Liver (tissue), 3 donors: ENCODE measurements around the gene PES1.

Experiments
- CTCF ChIP-seq: fragments of 150-350 bp; IDR thresholded peaks from 2 replicates; pipeline ENCODE4 v1.5.1; 2017; ENCODE audit warnings: improper control_type of control experiment, low read depth, low read length; ENCODE audit not compliant: missing input control
- EGR1 ChIP-seq, 2 donors: IDR thresholded peaks; 2 replicates each; pipeline ENCODE4 v1.6.1; 2016 to 2018; ENCODE audit warnings: antibody characterized with exemption in 2 of 2, low read depth in 2 of 2
- MAX ChIP-seq: IDR thresholded peaks from 2 replicates; pipeline ENCODE4 v1.6.1; 2016; ENCODE audit warnings: antibody characterized with exemption
- RAD21 ChIP-seq, 2 donors: IDR thresholded peaks; 2 replicates each; pipeline ENCODE4 v1.6.1; 2016; ENCODE audit warnings: antibody characterized with exemption in 2 of 2, mild to moderate bottlenecking in 2 of 2
- SP1 ChIP-seq: IDR thresholded peaks from 2 replicates; pipeline ENCODE4 v1.6.1; 2018; ENCODE audit warnings: antibody characterized with exemption, mild to moderate bottlenecking
- YY1 ChIP-seq: IDR thresholded peaks from 2 replicates; pipeline ENCODE4 v1.6.1; 2016; ENCODE audit warnings: antibody characterized with exemption, mild to moderate bottlenecking
- donor health status: healthy.
- donor health status: healthy.

DNA sequence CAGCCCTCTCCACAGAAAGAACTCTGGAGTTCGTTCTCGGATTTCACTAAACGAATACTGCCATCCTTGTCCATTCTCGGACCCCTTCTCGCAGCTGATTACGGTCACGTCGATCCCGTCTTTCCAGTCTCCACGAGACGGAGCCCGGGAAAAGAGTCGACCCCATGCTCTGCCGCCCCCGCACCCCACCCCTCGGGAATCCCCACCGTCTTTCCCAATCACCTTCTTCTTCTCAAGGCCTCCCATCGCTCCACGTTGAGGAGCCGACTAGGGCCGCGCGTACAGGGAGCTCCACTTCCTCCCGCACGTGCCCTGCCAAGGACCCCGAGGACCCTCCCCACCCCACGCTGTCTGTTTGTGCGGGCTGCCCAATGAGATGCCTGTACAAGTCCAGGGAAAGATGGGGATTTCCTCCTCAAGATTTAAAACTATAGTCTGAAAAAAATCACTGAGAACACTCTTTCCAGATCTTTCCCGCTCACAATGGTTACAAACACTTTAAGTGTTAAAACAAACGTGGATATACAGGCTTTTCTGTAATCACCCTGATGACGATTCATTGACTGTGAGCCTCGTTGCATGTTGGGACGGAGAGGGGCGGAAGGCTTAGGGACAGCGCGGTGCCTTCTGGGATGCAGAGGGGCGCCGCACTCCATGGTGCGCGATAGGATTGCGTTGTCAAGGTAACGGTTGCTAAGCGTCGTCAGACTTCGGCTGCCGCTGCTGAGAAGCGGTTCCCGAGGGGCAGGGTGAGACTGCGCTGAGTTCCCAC, at the start of gene PES1:
- TF ChIP-seq CTCF (no peak), MAX (peak; percentile 99), SP1 (peak; percentile 71), EGR1 (IDR thresholded peaks at IDR 0.05; ENCODE audit: low read depth in 2 of 2) (peak in 1 of 2 donors; percentile 28), YY1 (peak; percentile 67), RAD21 (IDR thresholded peaks at IDR 0.05) (peak; percentile 30 to 39)
